ENCODE measurements around the gene XYLT1.

Gene XYLT1

DNA sequence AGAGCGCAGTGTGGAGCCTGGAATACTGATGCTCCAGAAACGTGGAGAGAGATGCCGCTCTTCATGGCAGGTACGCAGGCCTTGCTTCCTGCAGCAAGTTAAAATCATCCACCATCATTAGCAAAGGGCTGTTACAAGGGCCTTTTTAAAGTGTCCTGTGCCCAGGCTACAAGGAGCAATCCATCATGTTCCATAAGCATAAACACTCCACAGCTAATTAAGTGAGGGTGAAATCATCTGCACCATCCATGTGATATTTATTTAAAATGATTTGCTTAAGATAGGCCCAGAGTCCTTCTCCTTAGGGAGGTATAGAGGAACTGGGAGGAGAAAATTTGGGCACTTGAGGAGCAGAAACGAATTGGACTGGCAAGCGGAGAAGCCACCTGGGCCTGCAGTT lies 372.1 kb downstream of the XYLT1 start:
- no peak for TF ChIP-seq CTCF (IDR thresholded peaks at IDR 0.05; ENCODE audit: low read depth, low read length, missing control alignments)
- no peak overlapping the region for H3K4me3 ChIP-seq (replicated peaks; ENCODE audit: low read depth, low read length)
- DNase-seq (ENCODE audit: extremely low read depth, low read depth) = no peak

- no peak for DNase-seq (ENCODE audit: extremely low read depth, low read depth)
- H3K4me3 ChIP-seq (replicated peaks; ENCODE audit: low read depth, low read length) = no peak overlapping the region
- no peak for TF ChIP-seq CTCF (IDR thresholded peaks at IDR 0.05; ENCODE audit: low read depth, low read length, missing control alignments)
Measured at GRCh38 chr16:17084130-17084529, 386.6 kb downstream of the XYLT1 start.

DNA sequence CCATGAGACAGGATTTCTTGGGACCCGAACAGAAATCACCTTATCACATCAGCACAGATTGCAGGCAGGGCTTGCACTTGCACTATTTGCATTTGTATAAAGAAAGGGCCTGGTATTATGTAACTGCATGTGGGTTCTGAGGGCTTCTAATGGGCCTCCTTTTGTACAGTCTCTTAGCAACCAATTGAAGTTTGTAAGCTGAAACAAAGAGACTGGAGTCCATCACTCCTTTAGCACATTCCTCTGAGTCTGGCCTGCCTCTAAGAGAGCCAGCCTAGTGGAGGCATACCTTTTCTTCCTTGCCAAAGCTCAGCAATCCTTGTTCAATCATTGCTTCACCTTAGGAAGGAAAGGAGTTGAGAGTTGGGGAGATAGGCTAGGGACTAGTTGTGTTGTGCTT lies 387.1 kb downstream of the XYLT1 start:
- TF ChIP-seq CTCF (IDR thresholded peaks at IDR 0.05; ENCODE audit: low read depth, low read length, missing control alignments) = no peak
- no peak overlapping the region for H3K4me3 ChIP-seq (replicated peaks; ENCODE audit: low read depth, low read length)
- DNase-seq (ENCODE audit: extremely low read depth, low read depth) = no peak

GRCh38 chr16:17082095-17082882 lies 388.5 kb downstream of the XYLT1 start:
- no peak overlapping the region for H3K4me3 ChIP-seq (replicated peaks; ENCODE audit: low read depth, low read length)
- no peak for DNase-seq (ENCODE audit: extremely low read depth, low read depth)
- no peak for TF ChIP-seq CTCF (IDR thresholded peaks at IDR 0.05; ENCODE audit: low read depth, low read length, missing control alignments)

DNA sequence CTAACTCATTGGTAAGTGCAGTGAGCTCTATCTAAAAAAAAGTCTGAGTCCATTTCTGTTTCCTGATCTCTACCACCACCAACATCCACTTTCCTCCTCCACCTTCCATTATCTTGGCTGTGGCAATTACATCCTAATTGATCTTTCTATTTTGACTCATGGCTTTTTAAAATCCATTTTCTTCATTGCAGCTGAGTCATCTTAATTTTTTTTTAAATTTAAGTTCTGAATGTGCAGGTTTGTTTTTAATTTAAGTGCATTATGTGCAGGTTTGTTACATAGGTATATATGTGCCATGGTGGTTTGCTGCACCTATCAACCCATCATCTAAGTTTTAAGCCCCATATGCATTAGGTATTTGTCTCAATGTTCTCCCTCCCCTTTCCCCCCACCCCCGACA lies 390.7 kb downstream of the XYLT1 start:
- H3K4me3 ChIP-seq (replicated peaks; ENCODE audit: low read depth, low read length) = no peak overlapping the region
- no peak for DNase-seq (ENCODE audit: extremely low read depth, low read depth)
- TF ChIP-seq CTCF (IDR thresholded peaks at IDR 0.05; ENCODE audit: low read depth, low read length, missing control alignments) = no peak

DNA sequence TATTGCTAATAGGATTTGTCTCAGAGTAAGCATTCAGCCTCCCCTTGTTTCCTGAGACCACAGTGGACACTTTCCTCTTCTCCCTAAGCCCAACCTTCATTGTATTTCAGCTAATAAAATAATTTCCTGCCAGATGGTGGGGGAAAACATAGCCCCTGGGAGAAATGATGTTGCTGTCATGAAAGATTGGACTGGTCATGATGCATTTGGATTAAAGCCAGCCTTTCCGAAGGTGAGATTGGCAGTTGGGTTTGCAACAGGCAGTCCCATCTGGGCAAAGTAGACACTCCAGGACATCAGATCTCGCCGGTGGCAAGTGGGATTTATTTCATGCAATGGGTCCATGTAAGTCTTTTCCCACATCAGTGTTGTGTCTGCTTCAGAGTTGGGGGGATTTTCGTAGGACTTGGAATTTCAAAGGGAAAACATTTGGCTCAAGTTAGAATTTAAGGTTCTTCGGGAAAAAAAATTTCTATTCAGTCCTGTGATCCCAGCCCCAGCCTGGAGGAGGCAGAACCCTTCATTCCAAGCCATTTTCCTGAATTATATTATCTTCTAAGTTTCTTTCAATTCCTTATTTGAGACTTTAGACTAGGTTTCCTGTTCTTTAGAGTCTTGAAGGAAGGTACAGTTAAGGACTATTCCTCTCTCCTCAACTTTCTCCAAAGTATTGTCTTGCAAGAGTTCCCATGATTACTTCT lies 391.7 kb downstream of the XYLT1 start:
- DNase-seq (ENCODE audit: extremely low read depth, low read depth) = no peak

More for the DNA sequence above, 391.7 kb downstream of the XYLT1 start:
- TF ChIP-seq CTCF (IDR thresholded peaks at IDR 0.05; ENCODE audit: low read depth, low read length, missing control alignments) = no peak
- H3K4me3 ChIP-seq (replicated peaks; ENCODE audit: low read depth, low read length) = no peak overlapping the region
